ENCODE measurements around the gene RFC2.
"Not testable (repeated sequence)": the region's sequence is repeated elsewhere in the genome, so short reads cannot be mapped to it uniquely, and the experiment has no call there.

The RFC2 gene

GRCh38 chr7:74197449-74198124 is 56.6 kb downstream of the RFC2 start:
- Histone ChIP-seq H3K9ac (ENCODE audit: low read depth, low read length) (no peak overlapping the region), H3K27me3 (ENCODE audit: control insufficient read depth, insufficient read depth, low read length) (no peaks in the 10 kb centered on the region), H3K36me3 (ENCODE audit: control insufficient read depth, insufficient read depth, low read length) (peaks cover 45% of the 10 kb centered on the region)

GRCh38 chr7:74195968-74196654 is 58.1 kb downstream of the RFC2 start:
- H3K27ac ChIP-seq (ENCODE audit: low read depth, low read length); H3K9me3 ChIP-seq (ENCODE audit: control insufficient read depth, insufficient read depth, low read length); H3K4me1 ChIP-seq (ENCODE audit: control insufficient read depth, insufficient read depth, low read length); H3K4me3 ChIP-seq (ENCODE audit: low read depth, low read length); H3K27me3 ChIP-seq (ENCODE audit: control insufficient read depth, insufficient read depth, low read length); H3K9ac ChIP-seq (ENCODE audit: low read depth, low read length): not testable (repeated sequence)
- peaks cover 58% of the 10 kb centered on the region for H3K36me3 ChIP-seq (ENCODE audit: control insufficient read depth, insufficient read depth, low read length)

More at GRCh38 chr7:74197449-74198124, 56.6 kb downstream of the RFC2 start:
- Histone ChIP-seq H3K4me1 (ENCODE audit: control insufficient read depth, insufficient read depth, low read length) (no peaks in the 10 kb centered on the region), H3K9me3 (ENCODE audit: control insufficient read depth, insufficient read depth, low read length) (no peaks in the 10 kb centered on the region), H3K27ac (ENCODE audit: low read depth, low read length) (no peak overlapping the region), H3K4me3 (ENCODE audit: low read depth, low read length) (no peak overlapping the region)

GRCh38 chr7:74195139-74195860 is 58.9 kb downstream of the RFC2 start:
- H3K27ac ChIP-seq (ENCODE audit: low read depth, low read length); H3K4me1 ChIP-seq (ENCODE audit: control insufficient read depth, insufficient read depth, low read length); H3K9ac ChIP-seq (ENCODE audit: low read depth, low read length); H3K27me3 ChIP-seq (ENCODE audit: control insufficient read depth, insufficient read depth, low read length); H3K4me3 ChIP-seq (ENCODE audit: low read depth, low read length); H3K9me3 ChIP-seq (ENCODE audit: control insufficient read depth, insufficient read depth, low read length): not testable (repeated sequence)
- peaks cover 66% of the 10 kb centered on the region for H3K36me3 ChIP-seq (ENCODE audit: control insufficient read depth, insufficient read depth, low read length)

GRCh38 chr7:74194686-74195085 is 59.5 kb downstream of the RFC2 start:
- no peak overlapping the region for H3K4me3 ChIP-seq (ENCODE audit: low read depth, low read length)
- no peaks in the 10 kb centered on the region for H3K4me1 ChIP-seq (ENCODE audit: control insufficient read depth, insufficient read depth, low read length)
- no peak overlapping the region for H3K9ac ChIP-seq (ENCODE audit: low read depth, low read length)
- H3K27ac ChIP-seq (ENCODE audit: low read depth, low read length), result no peak overlapping the region
- peaks cover 72% of the 10 kb centered on the region for H3K36me3 ChIP-seq (ENCODE audit: control insufficient read depth, insufficient read depth, low read length)
- no peaks in the 10 kb centered on the region for H3K9me3 ChIP-seq (ENCODE audit: control insufficient read depth, insufficient read depth, low read length)
- H3K27me3 ChIP-seq (ENCODE audit: control insufficient read depth, insufficient read depth, low read length), result no peaks in the 10 kb centered on the region

GRCh38 chr7:74193913-74194312 is 60.3 kb downstream of the RFC2 start:
- no peaks in the 10 kb centered on the region for H3K4me1 ChIP-seq (ENCODE audit: control insufficient read depth, insufficient read depth, low read length)
- H3K9ac ChIP-seq (ENCODE audit: low read depth, low read length), result no peak overlapping the region
- H3K27me3 ChIP-seq (ENCODE audit: control insufficient read depth, insufficient read depth, low read length), result no peaks in the 10 kb centered on the region
- H3K36me3 ChIP-seq (ENCODE audit: control insufficient read depth, insufficient read depth, low read length), result peaks cover 80% of the 10 kb centered on the region
- no peak overlapping the region for H3K27ac ChIP-seq (ENCODE audit: low read depth, low read length)
- H3K9me3 ChIP-seq (ENCODE audit: control insufficient read depth, insufficient read depth, low read length), result no peaks in the 10 kb centered on the region
- H3K4me3 ChIP-seq (ENCODE audit: low read depth, low read length), result no peak overlapping the region

GRCh38 chr7:74193054-74193453 is 61.1 kb downstream of the RFC2 start:
- H3K27ac ChIP-seq (ENCODE audit: low read depth, low read length), result no peak overlapping the region
- no peaks in the 10 kb centered on the region for H3K4me1 ChIP-seq (ENCODE audit: control insufficient read depth, insufficient read depth, low read length)
- H3K36me3 ChIP-seq (ENCODE audit: control insufficient read depth, insufficient read depth, low read length), result peaks cover 89% of the 10 kb centered on the region
- H3K9ac ChIP-seq (ENCODE audit: low read depth, low read length), result no peak overlapping the region
- H3K27me3 ChIP-seq (ENCODE audit: control insufficient read depth, insufficient read depth, low read length), result no peaks in the 10 kb centered on the region
- H3K4me3 ChIP-seq (ENCODE audit: low read depth, low read length), result no peak overlapping the region
- H3K9me3 ChIP-seq (ENCODE audit: control insufficient read depth, insufficient read depth, low read length), result no peaks in the 10 kb centered on the region

- Histone ChIP-seq H3K27me3 (ENCODE audit: control insufficient read depth, insufficient read depth, low read length) (no peaks in the 10 kb centered on the region), H3K9me3 (ENCODE audit: control insufficient read depth, insufficient read depth, low read length) (no peaks in the 10 kb centered on the region), H3K4me1 (ENCODE audit: control insufficient read depth, insufficient read depth, low read length) (no peaks in the 10 kb centered on the region), H3K36me3 (ENCODE audit: control insufficient read depth, insufficient read depth, low read length) (peaks cover 93% of the 10 kb centered on the region), H3K9ac (ENCODE audit: low read depth, low read length) (no peak overlapping the region), H3K4me3 (ENCODE audit: low read depth, low read length) (no peak overlapping the region), H3K27ac (ENCODE audit: low read depth, low read length) (no peak overlapping the region)
Observed at GRCh38 chr7:74191231-74191630, 63.0 kb downstream of the RFC2 start.

GRCh38 chr7:74190259-74190658 is 63.9 kb downstream of the RFC2 start:
- Histone ChIP-seq H3K36me3 (ENCODE audit: control insufficient read depth, insufficient read depth, low read length) (peaks cover 92% of the 10 kb centered on the region), H3K27ac (ENCODE audit: low read depth, low read length) (no peak overlapping the region)

GRCh38 chr7:74187915-74188675 is 66.1 kb downstream of the RFC2 start:
- Histone ChIP-seq H3K36me3 (ENCODE audit: control insufficient read depth, insufficient read depth, low read length) (peaks cover 77% of the 10 kb centered on the region), H3K27ac (ENCODE audit: low read depth, low read length) (no peak overlapping the region), H3K4me1 (ENCODE audit: control insufficient read depth, insufficient read depth, low read length) (peaks cover 11% of the 10 kb centered on the region), H3K4me3 (ENCODE audit: low read depth, low read length) (no peak overlapping the region), H3K27me3 (ENCODE audit: control insufficient read depth, insufficient read depth, low read length) (no peaks in the 10 kb centered on the region), H3K9me3 (ENCODE audit: control insufficient read depth, insufficient read depth, low read length) (no peaks in the 10 kb centered on the region), H3K9ac (ENCODE audit: low read depth, low read length) (no peak overlapping the region)

More at GRCh38 chr7:74190259-74190658, 63.9 kb downstream of the RFC2 start:
- Histone ChIP-seq H3K9me3 (ENCODE audit: control insufficient read depth, insufficient read depth, low read length) (no peaks in the 10 kb centered on the region), H3K4me1 (ENCODE audit: control insufficient read depth, insufficient read depth, low read length) (peaks cover 3% of the 10 kb centered on the region), H3K27me3 (ENCODE audit: control insufficient read depth, insufficient read depth, low read length) (no peaks in the 10 kb centered on the region), H3K4me3 (ENCODE audit: low read depth, low read length) (no peak overlapping the region), H3K9ac (ENCODE audit: low read depth, low read length) (no peak overlapping the region)

- H3K27ac ChIP-seq (ENCODE audit: low read depth, low read length), result no peak overlapping the region
- H3K4me1 ChIP-seq (ENCODE audit: control insufficient read depth, insufficient read depth, low read length), result peaks cover 19% of the 10 kb centered on the region
- H3K27me3 ChIP-seq (ENCODE audit: control insufficient read depth, insufficient read depth, low read length), result no peaks in the 10 kb centered on the region
- H3K9ac ChIP-seq (ENCODE audit: low read depth, low read length), result no peak overlapping the region
- no peak overlapping the region for H3K4me3 ChIP-seq (ENCODE audit: low read depth, low read length)
- H3K9me3 ChIP-seq (ENCODE audit: control insufficient read depth, insufficient read depth, low read length), result no peaks in the 10 kb centered on the region
- H3K36me3 ChIP-seq (ENCODE audit: control insufficient read depth, insufficient read depth, low read length), result peaks cover 65% of the 10 kb centered on the region
Observed at GRCh38 chr7:74185636-74186035, 68.6 kb downstream of the RFC2 start.

Data from HUES48 (cell line).